Transverse colon (tissue), 4 donors: ENCODE measurements around the gene PLAC1. TPM values are rescaled to one million over a fixed set of nuclear protein-coding genes. Genes with fewer than 3 reads are reported as not detected.

ENCODE experiments used
- DNase-seq: peaks from one replicate; pipeline ENCODE4 v3.0.0-alpha.2; 2019
- H3K27ac ChIP-seq, 4 donors: fragments of 200-600 bp; sonication (generic); 2 replicates each; pipeline ENCODE4 v1.5.1; 2016 to 2018; ENCODE audit warnings: inconsistent platforms in 4 of 4
- H3K27me3 ChIP-seq: fragments of 200-600 bp; sonication (generic); 2 replicates; pipeline ENCODE4 v1.5.1; 2017; ENCODE audit warnings: inconsistent platforms
- H3K36me3 ChIP-seq, 4 donors: fragments of 200-600 bp; sonication (generic); 2 replicates each; pipeline ENCODE4 v1.5.1; 2017 to 2019; ENCODE audit warnings: inconsistent platforms in 4 of 4
- H3K4me1 ChIP-seq, 4 donors: fragments of 200-600 bp; sonication (generic); 2 replicates each; pipeline ENCODE4 v1.5.1; 2017 to 2020; ENCODE audit warnings: inconsistent platforms in 4 of 4
- H3K4me3 ChIP-seq, 4 donors: fragments of 200-600 bp; sonication (generic); 1 replicate in 1 of 4; 2 replicates in 3 of 4; pipeline versions ENCODE4 v1.5.1 to v1.6.1; 2017 to 2019; ENCODE audit warnings: inconsistent platforms in 4 of 4
- H3K9me3 ChIP-seq, 2 donors: fragments of 200-600 bp; sonication (generic); 2 replicates each; pipeline ENCODE4 v1.5.1; 2017 to 2019; ENCODE audit warnings: inconsistent platforms in 2 of 2
- EP300 ChIP-seq: sonication (generic); formaldehyde crosslinking; IDR thresholded peaks from one replicate; pipeline ENCODE4 v1.6.1; 2017; ENCODE audit warnings: antibody characterized with exemption, low read depth
- POLR2A ChIP-seq: fragments of 450-650 bp; IDR thresholded peaks from one replicate; pipeline ENCODE4 v1.6.1; 2016; ENCODE audit warnings: antibody characterized with exemption, mild to moderate bottlenecking, moderate library complexity
- POLR2AphosphoS5 ChIP-seq, 3 donors: sonication (generic); formaldehyde crosslinking; IDR thresholded peaks; one replicate each; pipeline ENCODE4 v1.6.1; 2016; ENCODE audit warnings: antibody characterized with exemption in 3 of 3
- WGBS, 2 donors: methylation state at CpG; one replicate each; pipeline ENCODE4 v1.1.5; 2018; ENCODE audit warnings: low coverage in 1 of 2; 5-methylcytosine and 5-hydroxymethylcytosine counted together
- in situ Hi-C, 4 donors: fragments of 200-750 bp; cut with MboI; loops; one replicate each; pipeline versions ENCODE4 v1.15.0 to v1.15.1; 2017; ENCODE audit warnings: low sequenced_read_pairs in 3 of 4, low pct_ligation_motif_present in 1 of 4, low pct_unique_long_range_greater_than_20kb in 1 of 4
- intact Hi-C: fragments of 100-400 bp; cut with DNase I; formaldehyde crosslinking; loops from one replicate; pipeline ENCODE4 v1.15.1; 2023; ENCODE audit warnings: low total_unique reads
- total RNA-seq, 4 donors: library from RNA; depleted of rRNA; stranded (reverse); fragments of >200 nt; gene quantifications; one replicate each; pipeline ENCODE4 v1.1.0, GENCODE V29; 2016
- TF ChIP-seq, protein P1 (sequence below), 5 experiments: fragments of 200-600 bp in 3 of 5; fragments of 450-650 bp in 2 of 5; sonication (generic) in 3 of 5; IDR thresholded peaks; 1 replicate in 2 of 5; 2 replicates in 3 of 5; pipeline ENCODE4 v1.5.1; 2016 to 2017; ENCODE audit warnings: antibody characterized with exemption in 5 of 5, inconsistent platforms in 3 of 5, mild to moderate bottlenecking in 2 of 5, moderate library complexity in 1 of 5

PLAC1 gene
- total RNA-seq, 4 donors from 2014 or later, result 0.79 TPM; not detected in 3

DNA sequence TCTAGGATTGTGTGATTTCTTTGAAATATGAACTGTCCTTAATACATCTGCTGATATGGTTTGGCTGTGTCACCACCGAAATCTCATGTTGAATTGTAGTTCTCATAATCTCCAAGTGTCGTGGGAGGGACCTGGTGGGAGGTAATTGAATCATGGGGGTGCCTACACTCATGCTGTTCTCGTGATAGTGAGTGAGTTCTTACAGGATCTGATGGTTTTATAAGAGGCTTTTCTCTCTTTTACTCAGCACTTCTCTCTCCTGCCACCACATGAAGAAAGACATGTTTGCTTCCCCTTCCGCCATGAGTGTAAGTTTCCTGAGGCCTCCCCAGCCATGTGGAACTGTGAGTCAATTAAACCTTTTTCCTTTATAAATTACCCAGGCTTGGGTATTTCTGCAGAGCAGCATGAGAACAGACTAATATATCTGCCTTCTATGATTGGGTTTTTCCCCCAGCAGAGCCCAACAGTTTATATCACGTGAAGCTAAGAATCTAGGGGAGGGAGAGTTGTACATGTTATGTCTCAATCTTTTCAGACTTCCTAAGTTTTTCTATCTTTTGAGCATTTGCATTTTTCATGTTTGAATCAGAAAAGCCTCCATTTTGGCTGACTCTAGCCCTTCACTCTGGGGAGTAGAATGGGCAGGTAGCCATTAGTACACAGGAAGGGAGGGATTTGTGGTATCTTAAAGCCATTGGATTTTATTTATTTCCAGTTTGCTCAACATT, 58.9 kb downstream of the PLAC1 start:
- DNase-seq, result no peak
- no peak for TF ChIP-seq EP300
- no peak for TF ChIP-seq POLR2AphosphoS5 (IDR thresholded peaks at IDR 0.05)
- TF ChIP-seq, protein P1, sequence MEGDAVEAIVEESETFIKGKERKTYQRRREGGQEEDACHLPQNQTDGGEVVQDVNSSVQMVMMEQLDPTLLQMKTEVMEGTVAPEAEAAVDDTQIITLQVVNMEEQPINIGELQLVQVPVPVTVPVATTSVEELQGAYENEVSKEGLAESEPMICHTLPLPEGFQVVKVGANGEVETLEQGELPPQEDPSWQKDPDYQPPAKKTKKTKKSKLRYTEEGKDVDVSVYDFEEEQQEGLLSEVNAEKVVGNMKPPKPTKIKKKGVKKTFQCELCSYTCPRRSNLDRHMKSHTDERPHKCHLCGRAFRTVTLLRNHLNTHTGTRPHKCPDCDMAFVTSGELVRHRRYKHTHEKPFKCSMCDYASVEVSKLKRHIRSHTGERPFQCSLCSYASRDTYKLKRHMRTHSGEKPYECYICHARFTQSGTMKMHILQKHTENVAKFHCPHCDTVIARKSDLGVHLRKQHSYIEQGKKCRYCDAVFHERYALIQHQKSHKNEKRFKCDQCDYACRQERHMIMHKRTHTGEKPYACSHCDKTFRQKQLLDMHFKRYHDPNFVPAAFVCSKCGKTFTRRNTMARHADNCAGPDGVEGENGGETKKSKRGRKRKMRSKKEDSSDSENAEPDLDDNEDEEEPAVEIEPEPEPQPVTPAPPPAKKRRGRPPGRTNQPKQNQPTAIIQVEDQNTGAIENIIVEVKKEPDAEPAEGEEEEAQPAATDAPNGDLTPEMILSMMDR (IDR thresholded peaks at IDR 0.05), result no peak
- no peak for TF ChIP-seq POLR2A
- no peaks in the 10 kb centered on the region for H3K36me3 ChIP-seq
- H3K4me1 ChIP-seq, result peaks cover 0 to under 1% (median 0%) of the 10 kb centered on the region in 4 donors
- no peak overlapping the region for H3K27ac ChIP-seq
- intact Hi-C loops (no loop called here), in situ Hi-C loops (no loop called here)
- H3K27me3 ChIP-seq, result no peaks in the 10 kb centered on the region
- 56 to 73% methylated on average over 4 to 5 of the region's 5 CpGs for WGBS, 2 donors
- H3K9me3 ChIP-seq, result no peaks in the 10 kb centered on the region
- H3K4me3 ChIP-seq, result no peak overlapping the region

DNA sequence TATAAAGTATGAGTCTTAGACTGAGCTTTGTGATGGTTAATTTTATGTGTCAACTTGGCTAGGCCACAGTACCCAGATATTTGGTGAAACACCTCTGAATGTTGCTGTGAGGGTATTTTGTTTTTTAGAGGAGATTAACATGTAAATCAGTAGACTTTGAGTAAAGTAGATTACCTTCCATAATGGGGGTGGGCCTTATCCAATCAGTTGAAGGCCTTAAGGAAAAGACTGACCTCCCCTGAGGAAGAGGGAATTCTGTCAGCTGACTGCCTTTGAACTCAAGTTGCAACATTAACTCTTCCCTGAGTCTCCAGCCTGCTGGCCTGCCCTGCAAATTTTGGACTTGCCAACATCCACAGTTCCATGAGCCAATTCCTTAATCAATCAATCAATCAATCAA, 66.0 kb downstream of the PLAC1 start:
- H3K27me3 ChIP-seq, result no peaks in the 10 kb centered on the region
- intact Hi-C loops, result no loop called here

DNA sequence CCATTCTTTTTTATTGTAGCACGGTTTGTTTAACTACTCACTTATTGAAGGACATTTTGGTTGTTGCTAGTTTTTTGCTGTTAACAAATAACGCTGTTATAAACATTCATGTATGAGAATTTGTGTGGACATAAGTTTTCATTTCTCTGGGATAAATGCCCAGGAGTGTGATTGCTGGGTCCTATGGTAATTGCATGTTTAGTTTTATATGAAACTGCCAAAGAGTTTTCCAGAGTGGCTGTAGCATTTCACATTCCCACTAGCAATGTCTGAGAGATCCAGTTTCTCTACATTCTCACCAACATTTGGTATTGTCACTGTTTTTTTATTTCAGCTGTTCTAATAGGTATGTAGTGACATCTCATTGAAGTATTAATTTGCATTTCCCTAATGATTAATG, 66.8 kb downstream of the PLAC1 start:
- no peaks in the 10 kb centered on the region for H3K4me1 ChIP-seq
- H3K27ac ChIP-seq, result no peak overlapping the region
- no peaks in the 10 kb centered on the region for H3K9me3 ChIP-seq
- in situ Hi-C loops (no loop called here), intact Hi-C loops (no loop called here)
- H3K27me3 ChIP-seq, result no peaks in the 10 kb centered on the region
- no peak overlapping the region for H3K4me3 ChIP-seq
- TF ChIP-seq EP300, result no peak
- no peak for TF ChIP-seq POLR2A
- TF ChIP-seq, protein P1 (IDR thresholded peaks at IDR 0.05), result no peak
- TF ChIP-seq POLR2AphosphoS5 (IDR thresholded peaks at IDR 0.05), result no peak
- 57% methylated on average over 2 of the region's 2 CpGs; no CpG with 5 or more reads in 1 of the 2 donors for WGBS, 2 donors
- DNase-seq, result no peak
- H3K36me3 ChIP-seq, result no peaks in the 10 kb centered on the region

More for the DNA sequence above, 66.0 kb downstream of the PLAC1 start:
- Histone ChIP-seq H3K36me3 (no peaks in the 10 kb centered on the region), H3K9me3 (no peaks in the 10 kb centered on the region), H3K4me1 (no peaks in the 10 kb centered on the region), H3K27ac (no peak overlapping the region), H3K4me3 (no peak overlapping the region)
- TF ChIP-seq POLR2AphosphoS5 (IDR thresholded peaks at IDR 0.05), result no peak
- TF ChIP-seq, protein P1 (IDR thresholded peaks at IDR 0.05), result no peak
- TF ChIP-seq EP300, result no peak
- TF ChIP-seq POLR2A, result no peak
- in situ Hi-C loops, result no loop called here
- no peak for DNase-seq

DNA sequence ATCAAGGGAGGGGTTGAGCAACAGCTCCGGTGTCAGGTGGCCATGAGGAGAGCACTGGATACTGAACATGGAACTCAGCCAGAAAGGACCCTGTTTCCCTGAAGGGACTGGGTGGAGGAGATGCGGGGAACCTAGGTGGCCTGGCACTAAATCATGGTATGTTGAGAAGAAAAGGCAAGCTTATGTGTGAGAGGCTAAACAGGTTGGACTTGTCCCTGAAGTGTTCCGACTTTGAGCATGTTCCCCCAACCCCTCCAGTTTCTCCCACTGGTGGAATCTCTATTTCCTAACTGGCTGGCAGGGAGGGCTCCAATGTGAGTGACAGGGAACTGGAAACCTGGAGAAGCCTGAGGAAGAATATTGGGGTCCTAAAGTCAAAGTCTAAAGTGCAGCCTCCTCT, 69.5 kb downstream of the PLAC1 start:
- Histone ChIP-seq H3K4me1 (no peaks in the 10 kb centered on the region), H3K9me3 (no peaks in the 10 kb centered on the region), H3K4me3 (no peak overlapping the region), H3K36me3 (no peaks in the 10 kb centered on the region), H3K27me3 (no peaks in the 10 kb centered on the region), H3K27ac (no peak overlapping the region)
- TF ChIP-seq POLR2AphosphoS5 (IDR thresholded peaks at IDR 0.05) (no peak), EP300 (no peak), POLR2A (no peak)
- TF ChIP-seq, protein P1 (IDR thresholded peaks at IDR 0.05), result no peak
- intact Hi-C loops (no loop called here), in situ Hi-C loops (no loop called here)
- DNase-seq, result no peak
- WGBS, 2 donors, result 81% methylated on average over 3 of the region's 3 CpGs; no CpG with 5 or more reads in 1 of the 2 donors
